HG03103 (cell line): Measurements from ENCODE around the gene MYO10.
"Not testable (repeated sequence)": the region's sequence is repeated elsewhere in the genome, so short reads cannot be mapped to it uniquely, and the experiment has no call there.

Source experiments
- ATAC-seq: cut with Tn5 transposase; IDR thresholded peaks from one replicate; pipeline ENCODE4 v1.9.1; 2021; ENCODE audit warnings: low read depth; ENCODE audit not compliant: unreplicated experiment

Gene MYO10

DNA sequence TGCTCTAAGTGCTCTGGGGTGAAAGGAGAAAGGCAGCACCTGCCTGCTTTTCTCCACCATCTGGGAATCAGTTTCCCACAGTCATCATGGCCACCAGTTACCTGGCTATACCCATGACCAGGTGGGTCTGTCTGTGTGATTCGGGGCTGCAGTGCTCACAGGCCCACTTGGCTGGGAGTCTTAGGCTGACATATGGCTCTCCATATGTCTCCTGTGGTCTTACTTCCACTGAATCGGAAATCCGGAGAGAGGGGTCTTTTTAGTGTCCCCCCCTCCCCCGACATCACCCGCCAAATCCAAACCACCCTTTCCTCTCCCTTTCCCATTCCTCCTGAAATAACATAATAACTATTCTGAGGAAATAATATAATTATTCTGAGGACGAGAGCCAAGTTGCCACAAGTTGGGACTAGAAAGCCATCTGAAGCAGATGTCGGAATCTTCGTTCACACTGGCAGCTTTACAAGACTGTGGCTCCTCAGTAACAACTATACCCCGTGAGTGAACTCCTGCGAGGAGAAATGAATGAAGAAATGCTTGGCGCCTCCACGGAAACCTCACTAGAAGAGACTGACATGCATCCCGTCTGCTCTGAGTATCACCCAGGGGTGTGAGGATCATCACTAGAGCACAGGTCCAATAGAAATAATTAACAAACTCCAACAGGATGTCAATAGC lies 143.4 kb downstream of the MYO10 start:
- no peak for ATAC-seq

DNA sequence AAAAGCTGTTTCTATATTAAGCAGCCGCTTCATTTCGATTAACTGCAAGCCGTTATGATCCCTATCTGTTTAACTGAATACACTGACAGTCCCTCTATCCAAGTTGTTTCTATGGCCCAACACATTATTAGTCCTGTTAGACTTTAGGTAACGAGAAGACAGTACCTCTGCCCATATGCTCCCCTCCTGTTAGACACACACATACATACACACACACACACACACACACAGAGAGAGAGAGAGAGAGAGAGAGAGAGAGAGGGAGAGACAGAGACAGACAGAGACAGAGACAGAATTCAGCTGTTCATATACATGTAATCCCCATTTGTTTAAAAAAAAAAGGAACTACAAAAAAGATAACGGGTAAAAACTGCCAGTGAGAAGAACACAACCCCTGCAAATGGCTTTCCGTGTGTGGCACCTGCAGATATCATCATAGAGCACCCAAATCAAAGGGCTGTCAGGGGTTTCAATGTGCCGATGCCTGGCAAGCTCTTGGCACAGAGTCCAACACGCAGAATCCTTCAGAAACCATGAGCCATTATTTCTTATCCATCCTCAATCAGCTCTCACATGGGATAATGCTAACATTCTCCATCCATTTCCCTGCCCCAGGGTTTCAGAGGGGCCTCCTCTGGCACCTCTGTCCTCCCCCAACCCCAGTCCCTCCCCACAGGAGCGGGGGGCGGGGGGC lies 144.0 kb downstream of the MYO10 start:
- no peak for ATAC-seq

DNA sequence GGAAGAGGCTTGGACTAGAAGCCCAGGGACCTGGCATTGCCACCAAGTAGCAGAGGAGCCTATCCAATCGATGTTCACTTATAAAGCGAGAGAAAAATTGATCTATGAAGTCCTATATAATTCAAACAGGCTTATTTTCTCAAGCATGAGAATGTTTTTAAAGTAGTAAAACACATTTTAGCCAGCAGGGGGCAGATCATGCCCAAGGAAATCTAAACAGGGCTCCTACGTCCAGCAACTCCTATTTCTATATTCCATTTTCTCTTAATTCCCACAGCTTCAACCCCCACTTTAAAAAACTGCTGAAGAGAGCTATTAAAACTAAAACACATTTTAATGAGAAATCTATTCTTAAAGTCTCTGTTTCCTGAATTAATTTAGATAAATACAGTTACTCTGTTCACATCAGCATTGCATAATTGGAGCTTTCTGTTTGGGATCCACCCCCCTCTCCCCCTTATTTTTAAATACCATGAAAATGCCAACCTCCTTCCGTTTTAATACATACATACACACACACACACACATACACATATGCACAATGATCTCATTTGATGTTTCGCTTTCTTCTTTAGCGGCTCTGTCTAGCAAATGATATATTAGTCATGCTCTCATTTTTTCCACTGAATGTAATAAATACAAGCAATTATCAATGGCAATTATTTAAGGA lies 144.9 kb downstream of the MYO10 start:
- ATAC-seq = no peak

DNA sequence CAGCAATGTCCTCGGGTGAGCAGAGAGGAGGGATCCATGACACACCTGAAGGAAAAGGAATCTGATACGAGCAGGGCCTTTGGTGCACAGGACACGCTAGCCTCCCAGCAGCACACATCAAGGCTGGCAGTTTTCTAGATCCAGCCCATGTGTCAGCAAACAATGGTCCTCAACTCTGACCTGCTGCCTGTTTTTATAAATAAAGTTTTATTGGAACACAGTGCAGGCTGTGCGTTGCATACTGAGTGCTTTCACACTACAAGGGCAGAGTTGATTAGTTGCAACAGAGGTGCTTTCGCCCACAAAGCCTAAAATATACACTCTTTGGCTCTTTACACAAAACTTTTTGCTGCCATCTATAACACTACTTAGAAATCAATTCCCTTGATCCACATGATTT lies 147.1 kb downstream of the MYO10 start:
- ATAC-seq = no peak

DNA sequence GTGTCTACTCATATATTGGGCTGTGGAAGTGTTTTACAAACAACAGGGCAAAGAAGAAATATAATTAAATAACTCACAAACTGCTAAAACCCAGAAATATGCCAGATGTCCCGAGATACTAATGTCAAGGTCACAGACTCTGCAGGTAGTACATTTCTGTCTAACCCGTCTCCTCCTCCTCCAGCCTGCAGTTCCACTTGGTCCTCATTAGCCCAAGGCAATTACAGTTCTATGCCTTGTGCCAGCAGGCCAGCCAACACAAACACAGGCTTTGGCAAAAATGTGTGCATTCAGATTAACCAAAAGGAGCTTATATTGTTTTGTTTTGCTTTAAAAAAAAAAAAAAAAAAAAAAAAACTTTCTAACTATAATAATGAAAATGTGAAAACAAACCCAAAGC lies 148.8 kb downstream of the MYO10 start:
- ATAC-seq = no peak

DNA sequence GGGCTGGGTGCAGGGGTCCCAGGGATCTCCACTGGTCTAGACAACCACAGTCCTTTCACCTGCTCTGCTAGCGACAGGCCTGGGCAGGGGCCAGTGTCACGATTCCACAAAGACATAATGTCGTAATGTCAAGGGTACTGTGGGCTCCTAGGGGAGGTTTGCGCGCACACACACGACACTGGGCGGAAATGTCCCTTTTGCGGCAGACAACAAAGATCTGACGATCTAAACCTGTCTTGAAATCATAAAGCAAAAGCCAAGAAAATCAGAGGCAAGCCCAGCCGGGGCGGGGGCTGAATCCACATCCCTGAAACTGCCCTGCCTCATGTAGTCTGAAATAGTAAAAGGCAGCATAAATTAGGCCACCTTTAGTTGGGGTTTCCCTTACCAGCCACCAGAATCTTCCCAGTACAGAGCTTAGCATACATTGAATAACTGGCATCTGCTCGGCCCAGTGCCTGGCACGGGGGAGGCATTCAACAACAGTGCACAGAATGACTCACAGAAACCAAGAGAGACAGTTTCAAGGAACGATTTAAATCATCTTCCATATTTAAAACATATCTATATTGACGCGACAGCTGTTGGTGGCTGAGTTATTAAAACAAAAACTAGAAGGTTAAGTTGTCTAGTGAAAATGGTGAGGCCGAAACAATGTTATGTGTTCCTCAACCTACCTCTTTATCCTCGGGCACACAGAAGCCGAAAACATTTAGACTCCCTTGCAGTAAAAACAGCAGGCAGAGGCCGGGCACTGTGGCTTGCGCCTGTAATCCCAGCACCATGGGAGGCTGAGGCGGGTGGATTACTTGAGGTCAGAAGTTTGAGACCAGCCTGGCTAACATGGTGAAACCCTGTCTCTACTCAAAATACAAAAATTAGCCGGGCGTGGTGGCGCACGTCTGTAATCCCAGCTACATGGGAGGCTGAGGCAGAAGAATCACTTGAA lies 151.0 kb downstream of the MYO10 start:
- peak; percentile 89 for ATAC-seq

DNA sequence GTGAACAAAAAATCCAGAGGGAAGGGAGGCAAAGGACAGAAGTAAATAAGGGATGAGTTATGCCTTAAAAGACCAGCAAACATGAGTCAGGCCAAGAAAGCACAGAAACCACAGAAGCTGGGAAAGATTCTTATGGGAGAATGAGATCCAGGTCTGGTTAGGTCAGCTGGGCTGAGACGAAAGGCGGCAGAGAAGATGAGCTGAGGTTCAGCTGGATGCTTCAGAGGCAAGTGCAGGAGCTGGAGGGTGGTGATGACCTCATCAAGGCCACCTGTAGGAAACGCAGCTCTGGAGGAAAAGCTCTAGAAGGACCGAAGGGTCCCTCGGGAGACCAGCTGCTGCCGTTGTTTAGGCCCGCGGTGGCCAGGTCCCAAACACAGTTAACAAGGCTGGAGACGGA lies 152.0 kb downstream of the MYO10 start:
- ATAC-seq = no peak

DNA sequence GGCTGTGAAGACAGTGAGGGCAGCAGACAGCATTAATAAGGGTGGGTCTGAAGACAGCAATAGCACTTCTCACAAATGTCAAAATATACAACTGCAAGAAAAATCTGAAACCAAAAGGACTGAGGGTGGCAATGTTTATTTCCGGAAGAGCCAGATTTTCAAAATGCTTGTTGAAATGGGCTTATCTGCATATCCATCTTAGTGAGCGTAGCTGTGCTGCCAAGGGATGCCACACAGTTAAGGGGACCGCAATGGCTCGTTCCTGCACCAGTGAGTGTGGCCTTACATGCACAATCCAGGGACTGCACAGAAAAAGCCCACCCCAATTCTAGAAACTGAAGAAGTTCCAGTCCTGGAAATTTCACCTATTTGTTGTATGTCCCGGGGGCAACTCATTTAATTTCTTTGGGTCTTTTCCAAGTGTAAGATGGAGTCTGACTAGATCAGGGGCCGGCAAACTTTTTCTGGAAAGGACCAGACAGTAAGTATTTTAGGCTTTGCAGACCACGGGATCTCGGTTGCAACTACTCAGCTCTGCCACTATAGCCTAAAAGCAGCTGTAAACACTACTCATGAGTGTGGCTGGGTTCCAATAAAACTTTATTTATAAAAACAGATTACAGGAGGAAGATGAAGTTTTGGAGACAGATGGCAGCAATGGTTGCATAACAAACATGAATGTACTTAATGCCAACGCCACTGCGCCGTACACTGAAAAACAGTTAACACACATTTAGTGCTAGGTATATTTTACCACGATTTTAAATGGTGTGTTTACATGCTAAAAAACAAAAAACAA lies 154.1 kb downstream of the MYO10 start:
- ATAC-seq = no peak

DNA sequence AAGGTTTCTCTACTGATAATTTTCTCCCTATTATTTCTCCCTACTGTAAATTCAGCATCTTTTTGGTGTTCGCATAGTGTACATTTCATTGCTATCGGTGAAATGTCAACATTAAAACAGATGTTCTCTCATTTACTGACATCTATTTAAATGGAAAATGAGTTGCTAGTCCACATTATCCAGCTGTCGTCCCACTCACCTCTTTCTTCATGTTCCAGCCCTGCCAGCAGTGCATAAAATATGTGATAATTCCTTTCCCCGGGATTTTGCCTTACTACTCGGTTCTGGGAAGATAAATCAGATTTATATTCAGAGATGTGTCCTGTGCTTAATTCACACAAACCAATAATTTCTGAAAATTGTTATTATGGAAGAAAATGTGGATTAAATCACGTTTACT lies 155.8 kb downstream of the MYO10 start:
- no peak for ATAC-seq

DNA sequence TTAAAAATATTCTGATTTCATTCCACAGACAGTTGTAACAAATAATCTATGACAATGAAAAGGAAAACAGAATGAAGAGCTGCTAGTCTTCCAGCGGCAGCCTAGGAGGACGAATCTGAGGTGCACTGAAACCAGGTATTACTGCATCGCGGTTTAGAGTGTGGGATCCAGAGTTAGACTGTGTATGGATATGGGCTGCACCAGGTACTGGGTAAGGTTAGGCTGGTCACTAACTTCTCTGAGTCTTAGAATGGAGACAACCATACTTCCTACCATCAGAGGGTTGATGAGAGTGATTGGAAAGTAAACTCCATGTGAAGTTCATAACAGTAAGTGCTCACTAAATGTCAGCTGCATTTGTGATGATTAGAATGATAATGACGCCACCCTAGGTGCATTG lies 158.7 kb downstream of the MYO10 start:
- no peak for ATAC-seq

DNA sequence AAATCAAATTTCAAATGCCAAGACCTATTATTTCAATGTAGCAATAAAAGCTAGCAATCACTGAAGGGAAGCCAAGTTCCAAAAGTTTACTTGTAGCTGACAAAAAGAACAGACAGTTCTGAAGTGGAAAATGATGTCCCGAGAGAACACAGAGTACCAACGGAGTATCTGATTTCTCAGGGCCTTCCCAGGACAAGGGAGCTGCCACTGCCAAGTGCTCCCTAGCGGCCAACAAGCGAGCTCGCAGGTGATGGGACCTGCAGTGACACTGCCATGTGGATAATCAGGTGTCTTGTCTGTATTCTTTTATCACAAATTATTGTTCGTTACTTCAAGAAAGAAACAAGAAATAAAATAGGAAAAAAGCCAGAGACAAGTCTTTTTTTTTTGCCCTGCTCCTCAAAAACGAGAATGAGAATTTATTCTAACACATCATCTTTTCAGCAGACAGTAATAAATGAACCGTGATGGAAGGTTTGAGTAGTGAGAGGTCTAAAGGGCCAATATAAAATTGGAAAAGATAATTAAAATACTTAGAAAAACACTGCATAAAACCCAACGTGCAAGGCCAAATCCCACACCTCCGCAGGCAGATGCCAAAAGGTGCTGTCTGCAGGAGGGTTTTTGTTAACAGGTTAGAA lies 159.4 kb downstream of the MYO10 start:
- ATAC-seq = no peak

DNA sequence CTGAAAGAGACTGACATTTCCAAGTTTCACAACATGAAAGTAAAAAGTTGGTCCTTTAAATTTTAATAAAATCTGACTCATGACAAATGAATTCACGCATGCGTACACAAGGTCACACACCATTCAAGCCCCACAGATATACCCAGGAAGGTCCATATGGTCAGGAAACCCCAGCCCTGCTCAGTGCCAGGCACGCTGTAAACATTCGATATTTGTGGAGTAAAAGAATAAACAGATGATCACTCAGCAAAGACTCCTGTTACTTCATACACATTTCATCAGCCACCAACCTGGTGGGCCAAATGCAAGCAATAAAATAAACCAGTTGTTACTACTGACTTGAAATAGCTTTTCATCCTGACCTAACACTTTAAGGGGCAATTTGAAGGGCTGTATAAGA lies 161.3 kb downstream of the MYO10 start:
- no peak for ATAC-seq

DNA sequence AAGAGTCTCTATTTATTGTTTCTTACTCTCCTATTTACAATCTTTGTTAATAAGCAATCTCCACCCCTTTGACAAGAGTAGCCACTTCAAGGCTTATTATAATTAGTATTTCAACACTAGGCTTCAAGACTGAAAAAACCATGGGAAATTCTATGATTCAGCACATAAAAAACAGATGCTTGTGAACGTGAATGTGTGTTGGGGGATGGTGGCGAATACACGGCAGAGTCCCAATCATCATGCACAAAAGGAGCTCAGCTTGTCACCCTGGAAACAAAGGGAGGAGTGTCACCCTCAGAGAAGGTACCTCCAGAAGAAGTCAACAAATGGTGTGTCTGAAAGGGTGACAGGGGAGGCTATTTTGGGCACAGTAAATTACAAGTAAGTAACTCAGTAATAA lies 162.1 kb downstream of the MYO10 start:
- no peak for ATAC-seq

DNA sequence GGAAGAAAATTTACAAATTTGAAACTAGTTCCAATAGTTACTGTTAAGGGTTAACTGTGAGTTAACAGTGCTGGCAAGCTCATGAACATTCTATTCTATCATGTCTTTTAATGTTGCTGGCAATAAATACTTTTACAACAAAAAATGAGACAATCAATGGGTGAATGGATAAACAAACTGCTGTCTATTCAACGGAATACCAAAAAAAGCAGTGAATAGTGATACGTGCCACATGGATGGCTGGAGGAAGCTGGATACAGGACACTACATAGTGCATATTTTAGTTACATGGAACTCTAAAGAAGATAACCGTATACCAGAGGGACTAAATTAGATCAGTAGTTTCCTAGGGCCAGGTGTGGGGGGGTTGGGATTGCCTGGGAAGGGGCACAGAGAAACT lies 163.5 kb downstream of the MYO10 start:
- no peak for ATAC-seq

DNA sequence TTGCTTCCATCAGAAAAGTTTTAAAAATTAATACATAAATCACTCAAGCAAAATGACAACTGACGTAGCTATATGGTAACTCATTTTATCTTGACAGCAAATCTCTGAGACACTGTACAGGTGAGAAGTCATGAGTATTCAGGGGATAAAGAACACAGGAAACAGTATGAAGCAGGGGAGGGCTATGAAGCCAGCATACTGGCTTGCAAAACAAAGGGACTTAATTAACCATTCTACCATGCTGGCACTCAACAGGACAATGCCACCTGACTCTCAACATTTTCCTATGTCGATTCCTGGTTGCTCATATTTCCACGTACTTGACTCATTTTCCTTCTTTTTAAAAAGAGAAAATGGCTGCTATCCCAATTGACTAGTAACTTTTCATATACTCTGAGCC lies 167.9 kb downstream of the MYO10 start:
- no peak for ATAC-seq

DNA sequence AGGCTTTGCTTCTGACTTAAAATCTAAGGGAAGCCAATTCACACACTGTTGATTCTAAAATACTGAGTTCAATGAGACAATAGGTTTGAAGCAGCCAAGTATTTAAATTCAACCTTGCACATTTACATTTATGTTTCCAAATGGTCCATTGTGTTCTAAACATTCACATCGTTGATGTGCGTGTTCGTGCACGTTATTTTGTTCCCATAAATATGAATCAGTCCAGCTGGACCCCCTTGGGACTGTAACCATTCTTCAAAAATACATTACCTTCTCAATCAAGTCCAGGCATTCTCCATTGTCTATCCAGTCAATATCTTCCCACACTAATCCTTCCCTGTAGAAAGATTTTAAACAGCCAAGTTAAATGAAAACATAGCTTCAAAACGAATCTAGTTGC lies 172.9 kb downstream of the MYO10 start:
- ATAC-seq = no peak

DNA sequence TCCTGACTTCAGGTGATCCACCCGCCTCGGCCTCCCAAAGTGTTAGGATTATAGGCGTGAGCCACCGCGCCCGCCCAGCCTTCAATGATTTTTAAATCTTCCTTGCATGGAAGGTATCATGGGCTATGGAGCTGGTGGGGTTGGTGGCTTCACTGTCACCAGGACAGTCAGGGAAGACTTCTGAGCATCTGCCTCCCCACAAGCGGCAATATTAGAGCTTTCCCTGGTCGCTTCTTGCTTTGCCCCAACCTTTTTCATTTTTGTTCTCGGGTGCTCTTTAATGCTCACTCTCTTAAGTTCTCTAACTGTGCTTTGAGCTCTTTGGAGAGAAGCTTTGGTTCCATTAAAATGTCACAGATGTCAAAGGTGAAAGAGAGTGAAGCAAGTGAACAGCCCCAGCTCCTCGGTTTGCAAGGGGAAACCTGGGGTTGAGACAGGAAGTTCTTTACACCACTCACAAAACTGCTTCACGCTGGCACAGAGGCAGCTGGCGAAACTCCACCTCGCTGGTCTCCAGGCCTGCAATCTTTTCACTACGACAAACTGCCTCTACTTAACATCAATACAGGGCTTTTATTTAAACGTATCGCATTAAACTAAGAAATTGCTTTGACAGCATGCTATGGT lies 176.8 kb downstream of the MYO10 start:
- ATAC-seq = peak; percentile 96

DNA sequence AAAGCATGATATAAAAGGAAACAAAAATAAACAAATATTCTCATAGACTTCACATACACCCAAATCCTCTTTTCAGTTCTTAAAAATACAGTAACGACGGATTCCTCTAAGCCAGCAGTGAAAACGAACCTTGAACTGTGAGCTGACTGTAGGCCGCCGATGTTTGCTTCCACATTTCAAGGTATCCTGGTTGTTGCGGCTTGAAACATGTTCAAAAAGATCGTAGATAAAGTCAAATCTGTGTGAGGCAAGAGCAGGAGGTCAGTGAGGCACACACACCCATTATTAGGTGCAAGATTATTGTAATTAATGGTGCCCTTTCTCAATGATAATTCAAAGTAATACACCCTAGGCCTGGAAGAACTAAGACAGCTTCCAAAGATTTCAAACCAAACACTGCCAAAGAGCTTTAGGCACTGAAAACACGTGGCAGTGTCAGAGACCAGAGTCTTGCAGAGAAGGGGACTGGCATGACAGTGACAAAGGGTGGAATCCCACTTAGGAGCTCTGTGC lies 178.0 kb downstream of the MYO10 start:
- ATAC-seq = no peak

DNA sequence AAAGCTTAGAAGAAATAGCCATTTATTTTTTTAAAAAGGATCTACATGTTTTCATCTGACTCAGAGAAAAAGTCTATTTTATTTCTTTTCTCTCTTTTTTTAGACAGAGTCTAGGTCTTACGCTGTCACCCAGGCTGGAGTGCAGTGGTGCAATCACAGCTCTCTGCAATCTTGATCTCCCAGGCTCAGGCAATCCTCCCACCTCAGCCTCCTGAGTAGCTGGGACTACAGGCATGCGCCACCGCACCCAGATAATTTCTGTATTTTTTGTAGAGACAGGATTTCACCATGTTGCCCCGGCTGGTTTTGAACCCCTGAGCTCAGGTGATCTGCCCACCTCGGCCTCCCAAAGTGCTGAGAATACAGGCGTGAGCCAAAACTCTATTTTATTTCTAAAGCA lies 178.5 kb downstream of the MYO10 start:
- not testable (repeated sequence) for ATAC-seq
